HG03159 (cell line): ENCODE measurements around the gene RNF2.
"Not testable (repeated sequence)": the region's sequence is repeated elsewhere in the genome, so short reads cannot be mapped to it uniquely, and the experiment has no call there.

Source experiments
- ATAC-seq: cut with Tn5 transposase; IDR thresholded peaks from one replicate; pipeline ENCODE4 v1.9.1; 2021; ENCODE audit warnings: mild to moderate bottlenecking, moderate library complexity; ENCODE audit not compliant: unreplicated experiment

Gene RNF2

GRCh38 chr1:185044981-185045813 lies at the start of gene RNF2:
TSS of gene RNF2 (plus strand) at chr1:185045558. CDS start at chr1:185087554, 41,996 bp downstream.
- ATAC-seq = peak; percentile 77

- not testable (repeated sequence) for ATAC-seq
Observed at GRCh38 chr1:184999974-185000373, 45.4 kb upstream of the RNF2 start.

- not testable (repeated sequence) for ATAC-seq
Observed at GRCh38 chr1:185001312-185001880, 44.0 kb upstream of the RNF2 start.

- ATAC-seq = no peak
Observed at GRCh38 chr1:185008838-185009237, 36.5 kb upstream of the RNF2 start.

- no peak for ATAC-seq
Observed at GRCh38 chr1:185010361-185010760, 35.0 kb upstream of the RNF2 start.

GRCh38 chr1:185014941-185015340 lies 30.4 kb upstream of the RNF2 start:
- no peak for ATAC-seq

GRCh38 chr1:185015631-185016030 lies 29.7 kb upstream of the RNF2 start:
- ATAC-seq = no peak

GRCh38 chr1:185016880-185017279 lies 28.5 kb upstream of the RNF2 start:
- no peak for ATAC-seq

GRCh38 chr1:185017338-185017737 lies 28.0 kb upstream of the RNF2 start:
- no peak for ATAC-seq

GRCh38 chr1:185017966-185018365 lies 27.4 kb upstream of the RNF2 start:
- no peak for ATAC-seq

GRCh38 chr1:185027252-185027882 lies 18.0 kb upstream of the RNF2 start:
- no peak for ATAC-seq

- no peak for ATAC-seq
Observed at GRCh38 chr1:185033686-185034085, 11.7 kb upstream of the RNF2 start.

GRCh38 chr1:185035258-185035657 lies 10.1 kb upstream of the RNF2 start:
- ATAC-seq = no peak

- ATAC-seq = no peak
Observed at GRCh38 chr1:185038813-185039376, 6.5 kb upstream of the RNF2 start.

GRCh38 chr1:185039726-185040407 lies 5.5 kb upstream of the RNF2 start:
- no peak for ATAC-seq

- no peak for ATAC-seq
Observed at GRCh38 chr1:185040408-185040735, 5.0 kb upstream of the RNF2 start.

GRCh38 chr1:185041742-185042141 lies 3.6 kb upstream of the RNF2 start:
- ATAC-seq = no peak

GRCh38 chr1:185042737-185043136 lies 2.6 kb upstream of the RNF2 start:
- ATAC-seq = no peak

GRCh38 chr1:185044387-185044786 lies 971 bp upstream of the RNF2 start:
- ATAC-seq = no peak

- peak; percentile 37 for ATAC-seq
Observed at GRCh38 chr1:185045814-185046492, 595 bp downstream of the RNF2 start.

- ATAC-seq = no peak
Observed at GRCh38 chr1:185046668-185047067, 1.3 kb downstream of the RNF2 start.
